ENCODE data around the gene TCF3. TPM values are rescaled to one million over a fixed set of nuclear protein-coding genes. Genes with fewer than 3 reads are reported as not detected.
"Not testable (repeated sequence)": the region's sequence is repeated elsewhere in the genome, so short reads cannot be mapped to it uniquely, and the experiment has no call there.

TCF3 gene
- total RNA-seq, 1 experiment from 2014 or later, result 128 TPM

DNA sequence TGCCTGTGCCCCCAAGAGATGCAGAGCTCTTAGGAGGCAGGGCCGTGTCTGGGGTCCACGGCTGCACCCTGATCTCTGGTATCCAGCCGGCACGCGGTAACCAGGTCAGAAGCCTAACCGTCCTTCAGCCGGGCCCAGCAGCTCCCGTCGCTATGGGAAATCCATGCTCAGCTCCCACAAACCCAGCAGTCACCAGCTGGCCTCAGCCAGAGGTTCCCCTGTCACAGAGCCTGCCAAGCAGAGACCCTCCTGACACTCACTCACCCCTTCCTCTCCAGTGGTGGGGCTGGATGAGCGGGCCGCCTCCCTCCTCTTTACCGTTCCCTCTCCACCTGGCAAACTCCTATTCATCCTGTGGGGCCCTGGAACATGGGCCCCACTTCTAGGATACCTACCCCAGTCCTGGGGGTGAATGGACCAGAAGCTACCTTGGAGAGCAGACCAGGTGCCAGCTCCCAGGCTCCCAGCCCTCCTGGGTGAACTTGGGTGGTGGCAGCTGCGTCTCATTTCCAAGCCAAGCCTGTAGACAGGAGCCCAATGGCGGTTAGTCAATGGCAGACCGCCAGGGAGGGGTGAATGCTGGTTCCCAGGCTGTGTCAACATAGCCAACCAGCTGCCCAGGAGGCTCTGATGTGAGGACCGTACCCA is 21.4 kb upstream of the TCF3 start:
- DNase-seq (ENCODE audit: low read depth), result no peak

DNA sequence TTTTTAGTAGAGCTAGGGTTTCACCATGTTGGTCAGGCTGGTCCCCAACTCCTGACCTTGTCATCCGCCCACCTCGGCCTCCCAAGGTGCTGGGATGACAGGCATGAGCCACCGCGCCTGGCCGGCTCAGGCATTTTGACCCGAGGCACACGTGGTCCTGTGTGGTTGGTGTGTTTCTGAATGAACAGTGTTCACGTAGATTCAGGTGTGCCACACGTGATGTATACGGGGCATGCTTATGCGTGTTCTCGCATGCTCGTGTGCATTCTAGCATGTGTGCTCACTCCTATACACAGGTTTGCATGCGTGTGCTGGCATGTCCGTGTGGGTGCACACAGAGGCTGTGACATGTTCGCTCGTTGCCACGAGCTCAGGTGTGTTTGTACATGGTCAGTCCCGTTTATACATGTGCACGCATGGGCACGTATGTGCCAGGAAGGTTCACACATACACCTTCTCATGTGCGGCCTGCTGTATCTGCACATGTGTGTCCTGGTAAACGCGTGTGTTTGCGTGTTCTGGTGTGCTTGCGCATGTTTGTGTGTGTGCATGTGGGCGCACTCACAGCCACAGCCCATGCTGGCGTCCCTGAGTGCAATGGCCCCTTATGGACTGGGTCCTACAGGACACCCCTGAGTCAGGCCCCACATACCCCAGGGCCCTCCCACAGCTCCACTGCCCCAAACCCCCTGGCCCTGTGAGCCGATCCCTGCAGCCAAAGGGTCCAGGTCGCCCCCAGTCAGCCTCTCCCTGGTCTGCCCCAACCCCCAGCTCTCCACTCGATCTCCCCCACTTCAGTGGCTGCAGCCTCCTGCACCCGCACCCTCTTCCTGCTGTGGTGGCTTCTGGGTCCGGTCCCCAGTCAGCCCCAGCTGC is 20.6 kb upstream of the TCF3 start:
- no peak for DNase-seq (ENCODE audit: low read depth)

DNA sequence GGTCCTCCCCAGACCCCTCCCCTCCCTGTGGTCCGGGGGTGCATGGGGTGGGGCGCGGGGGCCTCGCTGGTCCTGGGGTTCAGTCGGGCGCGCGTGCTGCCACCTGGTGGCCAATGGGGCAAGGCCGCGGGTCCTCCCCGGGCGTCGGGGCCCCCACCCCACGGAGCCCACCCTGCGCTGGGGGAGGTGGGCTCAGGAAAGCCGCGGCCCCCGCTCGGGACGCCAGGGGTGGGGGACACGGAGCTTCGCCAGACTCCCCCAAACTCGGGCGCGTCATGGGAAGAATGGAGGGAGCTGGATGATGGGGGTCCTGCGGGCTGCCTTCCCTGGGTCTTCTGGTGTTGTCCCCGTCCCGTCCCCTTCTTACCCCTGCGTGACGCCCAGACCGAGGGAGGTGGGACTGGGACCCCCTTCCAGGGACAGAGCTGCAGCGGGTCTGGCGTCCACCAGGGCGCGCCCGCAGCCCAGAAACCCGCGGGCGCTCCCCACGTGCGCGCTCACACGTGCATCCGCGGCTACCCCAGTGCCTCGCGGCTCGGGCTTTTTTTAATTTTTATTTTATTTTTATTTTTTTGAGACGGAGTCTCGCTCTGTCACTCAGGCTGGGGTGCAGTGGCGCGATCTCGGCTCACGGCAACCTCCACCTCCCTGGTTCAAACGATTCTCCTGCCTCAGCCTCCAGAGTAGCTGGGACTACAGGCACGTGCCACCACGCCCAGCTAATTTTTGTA is 19.8 kb upstream of the TCF3 start:
- DNase-seq (ENCODE audit: low read depth), result no peak

DNA sequence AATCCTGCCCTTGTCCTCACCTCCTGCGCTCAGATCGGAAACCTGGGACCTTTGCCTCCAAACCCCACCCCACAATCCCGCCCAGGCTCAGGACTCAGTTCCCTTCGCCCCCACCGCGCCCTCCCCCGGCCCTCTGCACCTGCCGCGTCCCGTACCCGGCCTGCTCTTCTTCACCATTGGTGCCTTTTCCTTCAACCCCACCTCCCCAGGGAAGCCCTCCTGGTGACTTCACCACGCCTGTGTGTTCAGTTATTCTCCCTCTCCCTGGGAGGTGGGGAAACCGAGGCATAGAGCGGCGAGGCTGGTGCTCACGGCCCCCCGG is 19.3 kb upstream of the TCF3 start:
- no peak for DNase-seq (ENCODE audit: low read depth)

DNA sequence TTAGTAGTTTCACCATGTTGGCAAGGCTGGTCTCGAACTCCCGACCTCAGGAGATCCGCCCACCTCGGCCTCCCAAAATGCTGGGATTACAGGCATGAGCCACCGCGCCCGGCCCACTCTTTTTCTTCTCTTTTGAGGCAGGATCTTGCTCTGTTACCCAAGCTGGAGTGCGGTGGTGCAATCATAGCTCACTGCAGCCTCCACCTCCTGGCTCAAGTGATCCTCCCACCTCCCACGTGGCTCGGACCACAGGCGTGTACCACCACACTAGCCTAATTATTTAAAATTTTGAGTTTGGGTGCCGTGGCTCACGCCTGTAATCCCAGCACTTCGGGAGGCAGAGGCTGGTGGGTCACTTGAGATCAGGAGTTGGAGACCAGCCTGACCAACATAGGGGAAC is 18.3 kb upstream of the TCF3 start:
- DNase-seq (ENCODE audit: low read depth), result not testable (repeated sequence)

DNA sequence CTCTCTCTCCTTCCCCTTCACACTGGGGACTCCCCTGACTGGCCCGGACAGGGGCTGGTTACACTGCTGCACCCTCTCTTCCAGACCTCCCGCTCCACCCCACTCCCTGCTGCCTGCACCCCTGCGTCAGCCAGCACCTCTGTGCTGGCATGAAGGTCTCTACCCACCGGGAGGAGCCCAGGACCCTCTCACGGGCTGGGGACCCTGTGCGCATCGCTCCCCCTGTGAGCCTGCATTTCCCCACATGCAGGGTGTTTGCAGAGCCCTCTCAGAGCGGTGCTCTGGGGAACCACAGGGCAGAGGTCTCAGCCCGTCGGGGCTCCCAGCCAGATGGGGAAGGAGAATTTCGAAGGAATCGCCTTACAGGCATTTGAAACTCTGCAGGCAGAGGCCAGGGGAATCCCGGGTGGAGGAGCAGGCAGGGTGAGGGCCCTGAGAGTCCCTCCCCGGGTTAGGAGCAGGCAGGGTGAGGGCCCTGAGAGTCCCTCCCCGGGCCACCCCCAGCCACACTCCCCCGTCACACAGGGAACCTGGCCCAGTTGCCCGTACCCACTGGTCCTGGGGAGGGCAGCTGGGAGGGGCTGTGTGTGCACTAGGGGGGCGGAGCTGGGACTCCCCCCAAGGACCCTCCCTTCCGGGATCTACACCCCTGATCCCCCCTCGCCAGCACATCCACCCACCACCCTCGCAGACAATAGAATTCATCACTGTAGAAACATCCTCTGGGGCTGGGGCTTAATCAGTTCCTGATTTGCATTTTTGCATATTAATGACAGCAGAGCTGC is 16.3 kb upstream of the TCF3 start:
- no peak for DNase-seq (ENCODE audit: low read depth)

DNA sequence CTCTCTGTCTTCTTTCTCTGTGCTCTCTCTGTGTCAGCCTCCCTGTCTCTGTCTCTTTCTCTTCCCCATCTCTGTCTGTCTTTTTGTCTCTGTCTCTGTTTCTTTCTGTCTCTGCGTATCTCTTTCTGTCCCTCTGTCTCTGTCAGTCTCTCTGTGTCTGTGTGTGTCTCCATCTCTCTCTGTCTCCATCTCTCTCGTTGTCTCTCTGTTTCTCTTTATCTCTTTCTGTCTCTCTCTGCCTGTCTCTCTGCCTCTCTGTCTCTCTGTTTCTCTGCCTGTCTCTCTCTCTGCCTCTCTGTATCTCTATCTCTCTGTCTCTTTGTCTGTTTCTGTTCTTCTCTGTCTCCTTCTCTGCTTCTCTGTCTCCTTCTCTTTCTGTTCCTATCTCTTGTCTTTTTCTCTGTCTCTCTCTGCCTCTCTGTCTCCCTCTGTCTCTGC is 15.7 kb upstream of the TCF3 start:
- no peak for DNase-seq (ENCODE audit: low read depth)

DNA sequence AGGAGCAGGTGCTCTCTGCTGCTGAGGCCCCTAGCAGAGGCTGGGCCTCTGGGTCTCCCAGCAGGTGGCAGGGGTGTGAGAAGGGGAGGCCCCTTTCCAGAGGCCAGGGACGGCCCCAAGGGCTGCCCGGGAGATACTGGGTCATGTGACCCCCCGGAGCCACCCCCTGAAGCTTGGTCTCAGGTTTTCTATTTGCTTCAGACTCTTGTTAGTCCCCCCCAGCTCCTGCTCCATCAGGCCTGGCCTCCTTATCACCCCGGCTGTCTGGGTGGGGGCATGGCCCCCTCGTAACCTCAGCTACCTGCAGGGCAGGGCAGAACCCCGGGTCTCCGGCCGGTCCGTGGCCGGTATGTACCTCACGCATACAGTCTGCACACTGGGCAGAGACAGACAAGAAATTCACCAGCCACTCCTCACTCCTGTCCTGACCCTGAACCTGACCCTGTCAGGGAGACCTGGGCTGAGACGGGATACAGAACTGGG is 13.2 kb upstream of the TCF3 start:
- no peak for DNase-seq (ENCODE audit: low read depth)

DNA sequence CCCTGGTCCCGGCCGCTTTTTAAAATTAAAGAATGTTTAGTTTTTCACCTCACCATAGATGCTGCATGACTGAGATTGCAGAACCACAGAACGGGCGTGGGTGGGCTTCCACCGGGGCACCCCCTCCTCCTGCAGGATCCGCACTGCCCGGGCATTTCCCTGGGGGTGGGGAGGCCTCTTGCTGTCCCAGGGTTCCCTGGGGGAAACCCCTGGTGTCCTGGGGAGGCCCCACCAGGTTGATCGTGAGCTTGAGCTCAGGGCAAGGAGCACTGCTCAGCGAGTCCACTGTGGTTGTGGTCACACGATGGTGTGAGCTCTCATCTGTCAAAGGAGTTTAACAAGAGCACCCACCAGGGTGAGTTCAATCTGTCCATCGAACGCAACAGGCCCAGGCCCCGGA is 11.4 kb upstream of the TCF3 start:
- no peak for DNase-seq (ENCODE audit: low read depth)

DNA sequence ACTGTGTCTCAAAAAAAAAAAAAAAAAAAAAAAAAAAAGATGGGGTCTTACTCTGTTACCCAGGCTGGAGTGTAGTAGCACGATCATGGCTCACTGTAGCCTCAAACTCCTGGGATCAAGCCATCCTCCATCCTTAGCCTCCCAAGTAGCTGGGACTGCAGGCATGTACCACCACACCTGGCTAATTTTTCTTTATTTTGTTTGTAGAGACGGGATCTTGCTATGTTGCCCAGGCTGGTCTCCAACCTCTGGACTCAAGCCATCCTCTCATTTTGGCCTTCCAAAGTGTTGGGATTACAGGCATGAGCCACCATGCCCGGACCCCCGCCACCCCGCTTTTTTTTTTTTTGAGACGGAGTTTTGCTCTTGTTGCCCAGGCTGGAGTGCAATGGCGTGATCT is 10.8 kb upstream of the TCF3 start:
- not testable (repeated sequence) for DNase-seq (ENCODE audit: low read depth)

DNA sequence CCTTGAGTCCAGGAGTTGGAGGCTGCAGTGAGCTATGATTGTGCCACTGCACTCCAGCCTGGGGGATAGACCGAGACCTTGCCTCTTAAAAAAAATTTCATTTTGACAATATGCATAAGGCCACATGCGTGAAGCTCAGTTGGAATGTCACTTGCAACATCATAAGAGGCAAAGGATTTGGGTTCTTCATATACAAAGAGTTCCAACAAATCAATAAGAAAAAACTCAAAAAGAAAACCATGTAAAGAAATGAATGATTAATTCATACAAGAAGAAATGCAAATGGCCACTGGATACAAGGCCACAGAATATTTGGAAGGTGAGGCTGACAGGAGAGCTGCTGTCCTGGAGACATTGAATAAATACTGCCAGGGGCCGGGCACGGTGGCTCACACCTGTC is 9.6 kb upstream of the TCF3 start:
- DNase-seq (ENCODE audit: low read depth), result no peak

DNA sequence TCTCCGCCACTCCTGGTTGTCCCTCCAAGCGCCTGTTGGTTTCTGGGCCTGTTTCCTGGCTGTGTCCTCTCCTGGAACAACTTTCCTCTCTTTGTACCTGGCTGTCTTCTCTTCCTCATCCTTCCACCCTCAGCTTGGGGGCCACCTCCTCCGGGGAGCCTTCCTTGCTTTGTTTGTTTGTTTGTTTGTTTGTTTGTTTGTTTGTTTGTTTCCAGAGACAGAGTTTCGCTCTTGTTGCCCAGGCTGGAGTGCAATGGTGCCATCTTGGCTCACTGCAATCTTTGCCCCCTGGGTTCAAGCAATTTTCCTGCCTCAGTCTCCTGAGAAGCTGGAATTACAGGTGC is 6.6 kb upstream of the TCF3 start:
- DNase-seq (ENCODE audit: low read depth), result no peak

DNA sequence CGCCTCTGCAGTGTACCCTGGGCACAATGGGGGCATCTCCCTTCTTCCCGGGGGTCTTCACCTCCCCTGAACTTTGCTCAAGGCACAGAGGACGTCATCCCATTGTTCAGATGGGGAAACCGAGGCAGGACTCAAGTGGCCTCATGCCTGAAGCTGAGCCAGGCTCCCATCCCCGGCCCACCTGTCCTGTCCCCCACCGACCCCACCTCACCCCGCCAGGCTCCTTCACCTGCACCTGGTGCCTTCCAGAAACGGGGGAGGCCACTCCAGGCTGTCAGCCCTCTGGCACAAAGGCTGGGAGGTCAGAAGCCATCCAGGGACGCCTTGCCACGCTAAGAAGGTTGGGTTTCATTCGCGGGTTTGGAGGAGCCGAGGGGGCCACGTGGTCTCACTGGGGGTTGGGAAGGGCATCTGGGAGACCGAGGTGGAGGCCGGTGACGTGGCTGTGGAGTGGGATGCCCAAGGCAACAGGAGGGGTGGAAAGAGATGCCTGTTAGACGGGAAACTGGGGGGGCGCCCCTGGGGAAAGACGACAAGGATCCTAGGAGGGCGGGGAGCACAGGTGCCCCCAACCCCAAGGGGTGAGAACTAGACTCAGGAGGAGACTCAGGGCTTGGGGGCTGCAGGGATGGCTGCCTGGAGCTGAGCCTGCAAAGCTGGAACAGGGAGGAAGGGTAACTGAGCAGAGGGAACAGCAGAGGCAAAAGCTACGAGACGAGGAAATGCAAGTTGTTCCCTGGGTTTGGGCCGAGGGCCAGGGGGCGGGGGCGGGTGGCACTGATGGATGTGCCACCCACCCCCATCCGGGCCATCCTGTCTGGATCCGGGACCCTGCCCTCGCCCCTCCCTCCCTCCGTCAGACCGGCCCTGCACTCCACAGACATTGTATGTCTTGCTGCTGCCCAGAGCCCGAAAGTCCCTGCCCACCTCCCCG is 6.0 kb upstream of the TCF3 start:
- no peak for DNase-seq (ENCODE audit: low read depth)

DNA sequence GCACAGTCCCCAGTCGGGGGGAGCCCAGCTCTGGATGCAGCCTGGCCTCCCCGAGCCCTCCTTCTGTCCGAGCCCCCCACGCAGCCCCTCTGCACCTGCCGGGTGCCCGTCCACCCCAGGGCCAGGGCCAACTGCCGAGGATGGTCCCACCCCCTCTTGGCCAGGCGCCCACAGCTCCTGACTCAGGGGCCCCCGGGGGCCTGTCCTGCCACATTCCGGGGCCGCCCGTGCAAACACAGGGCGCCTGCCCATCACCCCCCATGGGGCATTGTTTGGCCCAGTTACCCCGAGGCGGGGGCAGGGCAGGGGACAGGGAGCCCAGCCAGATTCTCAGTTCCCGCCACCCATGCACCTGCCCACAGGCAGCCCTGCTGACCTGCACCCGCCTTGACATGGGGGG is 5.3 kb upstream of the TCF3 start:
- no peak for DNase-seq (ENCODE audit: low read depth)

DNA sequence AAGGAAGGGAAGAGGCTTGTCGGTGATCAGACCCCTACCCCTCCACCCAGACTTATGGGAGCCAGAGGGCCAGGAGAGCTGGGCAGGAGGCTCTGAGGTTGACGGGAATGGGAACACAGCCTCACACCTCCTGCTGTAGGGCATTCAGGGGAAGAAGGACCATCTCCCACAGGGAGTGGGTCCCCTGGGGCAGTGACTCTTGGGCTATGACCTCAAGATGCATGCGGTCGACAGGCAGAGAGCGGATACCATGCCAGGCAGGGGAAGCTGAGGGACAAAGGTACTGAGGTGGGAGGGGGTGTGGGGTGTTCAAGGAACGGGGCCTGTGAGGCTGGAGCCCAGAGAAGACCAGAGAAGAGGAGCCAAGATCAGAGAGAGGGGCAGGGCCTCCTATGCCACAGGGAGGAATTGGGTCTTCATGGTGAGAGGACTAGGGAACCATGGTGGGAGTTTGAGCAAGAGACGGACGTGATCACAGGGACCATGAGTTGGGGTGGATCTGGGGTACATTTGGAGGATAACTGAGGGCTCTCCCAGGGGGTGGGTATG is 4.6 kb upstream of the TCF3 start:
- DNase-seq (ENCODE audit: low read depth), result no peak

DNA sequence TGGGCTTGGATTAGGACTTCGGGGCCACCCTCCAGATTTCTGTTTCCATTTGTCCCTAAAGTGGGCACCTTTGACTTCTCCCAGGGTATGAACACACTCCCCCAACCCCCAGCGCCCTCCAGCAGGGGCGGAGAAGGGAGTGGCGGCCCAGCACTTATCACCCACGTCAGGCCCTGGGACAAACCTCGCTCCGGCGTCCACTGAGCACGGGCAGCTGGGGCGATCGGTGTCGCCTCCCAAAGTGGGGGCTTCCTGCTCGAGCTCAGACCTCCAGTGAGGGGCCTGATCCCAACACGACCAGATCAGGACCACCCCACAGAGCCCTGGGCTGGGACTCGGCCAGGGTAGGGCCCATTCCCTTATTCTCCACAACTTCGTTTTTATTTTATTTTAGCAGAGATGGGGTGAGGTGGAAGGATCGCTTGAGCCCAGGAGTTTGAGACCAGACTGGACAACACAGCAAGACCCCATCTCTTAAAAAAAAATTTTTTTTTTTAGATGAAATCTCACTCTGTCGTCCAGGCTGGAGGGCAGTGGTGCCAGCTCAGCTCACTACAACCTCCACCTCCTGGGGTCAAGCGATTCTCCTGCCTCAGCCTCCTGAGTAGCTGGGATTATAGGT is 3.7 kb upstream of the TCF3 start:
- DNase-seq (ENCODE audit: low read depth), result no peak

DNA sequence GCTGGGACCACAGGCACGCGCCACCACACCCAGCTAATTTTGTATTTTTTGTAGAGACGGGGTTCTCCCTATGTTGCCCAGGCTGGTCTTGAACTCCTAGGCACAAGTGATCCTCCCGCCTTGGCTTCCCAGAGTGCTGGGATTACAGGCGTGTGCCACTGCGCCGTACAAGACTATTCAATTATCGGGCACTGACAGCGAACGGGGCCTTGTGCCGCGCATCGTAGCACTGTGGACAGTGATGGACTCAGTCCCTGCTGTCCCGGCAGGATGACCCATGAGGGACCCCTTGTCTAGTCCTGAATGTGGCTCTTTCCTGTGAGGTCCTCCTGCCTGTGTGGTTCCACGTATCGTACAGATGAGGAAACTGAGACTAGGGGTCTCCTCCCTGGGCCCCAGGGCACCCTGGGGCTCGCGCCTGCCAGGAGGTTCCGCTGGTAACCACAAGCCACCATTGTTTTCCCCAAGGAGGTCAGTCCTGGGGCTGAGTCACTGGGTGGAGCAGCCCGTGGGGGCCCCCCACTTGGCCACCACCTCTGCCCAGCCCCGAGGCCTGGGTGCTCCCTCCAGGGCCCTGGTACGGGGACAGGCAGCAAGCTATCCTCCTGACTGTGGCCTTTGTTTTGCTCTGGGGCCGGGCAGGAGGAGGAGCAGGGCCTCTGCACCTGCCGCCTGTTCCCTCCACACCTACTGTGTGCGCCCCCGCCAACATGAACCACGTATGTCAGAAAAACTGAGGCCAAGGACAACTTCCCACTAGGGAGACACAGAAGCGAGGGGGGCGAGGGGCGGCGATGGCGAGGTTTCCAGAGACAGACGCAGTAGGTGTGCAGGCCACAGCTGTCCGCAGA is 2.9 kb upstream of the TCF3 start:
- DNase-seq (ENCODE audit: low read depth), result no peak

DNA sequence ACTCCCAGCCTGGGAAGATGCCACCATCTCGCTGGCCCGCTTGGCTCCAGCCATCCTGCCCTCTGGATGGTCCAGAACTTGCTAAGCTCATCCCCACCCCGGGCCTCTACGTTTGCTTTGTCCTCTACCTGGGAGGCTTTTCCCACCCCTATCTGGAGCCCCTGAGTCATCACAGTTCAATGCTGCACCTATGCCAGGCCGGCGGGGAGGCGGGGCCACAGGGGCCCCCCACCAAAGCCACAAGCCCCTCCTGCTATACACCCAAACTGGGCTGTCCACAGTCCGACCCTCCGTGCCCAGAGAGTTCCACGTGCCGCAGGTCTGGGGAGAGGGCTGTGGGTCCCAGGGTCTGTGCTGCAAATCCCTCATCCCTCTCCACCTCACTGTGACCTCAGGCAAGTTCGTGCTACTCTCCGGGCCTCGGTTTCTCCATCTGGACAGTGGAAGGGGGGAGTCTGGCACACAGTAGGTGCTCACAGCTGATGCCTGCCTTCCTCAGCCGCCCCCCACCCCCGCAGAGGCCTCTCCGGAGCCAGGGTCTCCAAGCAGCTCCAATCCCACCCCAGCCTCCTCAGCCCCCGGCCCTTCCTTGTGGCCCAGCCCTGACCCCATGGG is 1.9 kb upstream of the TCF3 start:
- DNase-seq (ENCODE audit: low read depth), result no peak
